Stomach (tissue), 9 donors: Measurements from ENCODE around the gene ST6GALNAC6. TPM values are rescaled to one million over a fixed set of nuclear protein-coding genes. Genes with fewer than 3 reads are reported as not detected.

Experiments used
- DNase-seq, 2 donors: peaks; one replicate each; pipeline versions ENCODE4 v3.0.0 to v3.0.0-alpha.2; 2013 to 2019
- H3K27ac ChIP-seq, 5 donors: fragments of 200-600 bp in 4 of 5; sonication (generic) in 4 of 5; one replicate each; pipeline ENCODE4 v1.5.1; 2013 to 2019; ENCODE audit warnings: mild to moderate bottlenecking in 1 of 5, moderate library complexity in 1 of 5
- H3K27me3 ChIP-seq, 3 donors: fragments of 200-600 bp; sonication (generic); one replicate each; pipeline ENCODE4 v1.5.1; 2017 to 2019; ENCODE audit warnings: mixed run types in 1 of 3
- H3K36me3 ChIP-seq, 4 donors: fragments of 200-600 bp; sonication (generic); 1 replicate in 3 of 4; 2 replicates in 1 of 4; pipeline ENCODE4 v1.5.1; 2016 to 2019
- H3K4me1 ChIP-seq, 4 donors: fragments of 200-600 bp; sonication (generic); one replicate each; pipeline ENCODE4 v1.5.1; 2016 to 2019
- H3K4me3 ChIP-seq, 4 donors: fragments of 200-600 bp; sonication (generic) in 3 of 4; one replicate each; pipeline ENCODE4 v1.5.1; 2016 to 2019; ENCODE audit warnings: mild to moderate bottlenecking in 1 of 4
- H3K9me3 ChIP-seq, 4 donors: fragments of 200-600 bp; sonication (generic); one replicate each; pipeline ENCODE4 v1.5.1; 2016 to 2019
- EP300 ChIP-seq: sonication (generic); formaldehyde crosslinking; IDR thresholded peaks from one replicate; pipeline ENCODE4 v1.6.1; 2017; ENCODE audit warnings: antibody characterized with exemption
- POLR2A ChIP-seq, 4 donors: fragments of 450-650 bp; IDR thresholded peaks; one replicate each; pipeline ENCODE4 v1.6.1; 2016; ENCODE audit warnings: antibody characterized with exemption in 4 of 4, control low read depth in 2 of 4, mild to moderate bottlenecking in 1 of 4, moderate library complexity in 1 of 4
- POLR2AphosphoS5 ChIP-seq, 3 donors: sonication (generic); formaldehyde crosslinking; IDR thresholded peaks; one replicate each; pipeline ENCODE4 v1.6.1; 2016; ENCODE audit warnings: antibody characterized with exemption in 3 of 3
- WGBS, 5 donors: extraction: QIAGEN DNeasy Blood & Tissue Kit in 3 of 5; methylation state at CpG; one replicate each; pipeline versions ENCODE4 v1.1.5 to v1.1.7; 2013 to 2018; 5-methylcytosine and 5-hydroxymethylcytosine counted together
- intact Hi-C: fragments of 100-400 bp; cut with DNase I; formaldehyde crosslinking; loops from one replicate; pipeline ENCODE4 v1.15.1; 2023; ENCODE audit warnings: low total_unique reads
- polyA plus RNA-seq, 3 donors: library from polyadenylated mRNA; stranded (reverse); fragments of 200-250 nt; gene quantifications; one replicate each; pipeline ENCODE4 v1.2.3, GENCODE V29; 2013
- total RNA-seq, 5 donors: library from RNA; depleted of rRNA; stranded (reverse); fragments of >200 nt; gene quantifications; one replicate each; pipeline versions ENCODE4 v1.1.0 to v1.2.3, GENCODE V29; 2014 to 2016
- TF ChIP-seq, protein P1 (sequence below), 7 experiments: fragments of 450-650 bp in 4 of 7; fragments of 200-600 bp in 3 of 7; sonication (generic) in 3 of 7; IDR thresholded peaks; one replicate each; pipeline ENCODE4 v1.5.1; 2016 to 2019; ENCODE audit warnings: antibody characterized with exemption in 7 of 7, control low read depth in 2 of 7, mild to moderate bottlenecking in 1 of 7
- donor health status: healthy with polysubstance abuse.
- donor health status: Bipolar disorder and iron deficiency.
- donor health status: healthy.

The ST6GALNAC6 gene
- total and polyA plus RNA-seq, 8 donors, result 18.0 to 145 (median 53.0) TPM

DNA sequence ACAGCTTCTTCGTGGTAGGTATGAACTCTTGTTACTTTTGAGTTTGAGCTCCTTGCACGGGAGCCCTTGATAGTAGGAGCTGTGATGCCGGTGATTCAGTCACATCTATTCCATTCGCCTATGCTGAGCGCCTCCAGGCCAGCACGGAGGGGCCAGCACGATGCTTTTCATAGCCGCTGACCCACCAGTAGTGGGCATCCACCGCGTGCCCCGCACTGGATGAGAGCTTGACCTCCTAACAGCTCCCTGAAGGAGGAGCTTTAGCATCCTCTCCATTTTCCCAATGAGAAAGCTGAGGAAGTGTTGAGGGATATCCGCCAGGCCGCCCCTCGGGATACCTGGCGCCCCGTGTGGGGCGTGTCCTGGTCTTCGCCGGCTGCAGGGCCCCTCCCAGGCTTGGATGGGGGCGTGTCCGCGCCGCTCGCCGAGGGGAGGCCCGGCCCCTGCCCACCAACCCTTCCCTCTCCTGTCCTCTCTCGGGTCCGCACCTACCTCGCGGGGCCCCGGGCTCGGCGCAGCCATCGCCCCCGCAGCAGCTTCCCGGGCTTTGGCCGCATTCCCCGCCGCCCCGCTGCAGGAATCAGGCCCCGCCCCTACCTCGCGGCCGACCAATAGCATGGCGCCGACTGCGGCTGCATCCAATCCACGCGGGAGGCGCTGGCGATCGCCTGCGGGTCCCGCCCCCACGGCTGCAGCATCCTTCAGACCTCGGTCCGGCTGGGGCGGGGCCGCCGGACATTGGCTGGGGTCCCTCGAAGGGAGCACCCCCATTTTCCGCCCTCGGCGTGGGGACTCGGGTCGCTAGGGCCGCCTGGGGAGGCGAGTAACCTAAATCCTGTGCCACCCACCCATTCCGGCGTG is 31.1 kb upstream of the ST6GALNAC6 start, which contains the start of gene PIP5KL1:
Gene PIP5KL1 (minus strand): TSS at position 547 of the 861 bp plus-strand sequence. CDS start 25 bp downstream, at position 522.
- Histone ChIP-seq H3K27me3 (peaks cover 0 to 54% (median 20%) of the 10 kb centered on the region in 3 donors), H3K27ac (peak within 1 kb of the TSS in 3 of 5 donors; percentile 7 to 41 (median 8)), H3K4me1 (peaks cover 37 to 54% (median 44%) of the 10 kb centered on the region in 4 donors)

DNA sequence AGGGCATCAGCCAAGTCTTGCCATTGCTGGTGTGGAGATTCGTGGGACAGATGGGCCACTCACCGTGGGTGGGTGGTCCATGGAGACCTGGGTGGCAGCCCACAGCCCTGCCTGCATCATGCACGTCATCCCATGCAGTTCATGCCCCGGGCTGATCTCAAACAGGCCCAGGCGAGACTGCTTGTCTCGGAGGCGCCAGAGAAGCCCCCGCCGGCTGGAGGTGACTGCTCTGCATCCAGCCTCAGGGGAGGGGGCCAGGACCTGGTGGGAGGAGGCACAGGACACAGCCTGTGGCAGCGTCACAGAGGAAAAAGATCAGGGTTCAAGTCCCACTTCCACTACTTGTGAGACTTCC is 30.2 kb upstream of the ST6GALNAC6 start:
- intact Hi-C loops, result no loop called here
- H3K27me3 ChIP-seq, result peaks cover 0 to 63% (median 20%) of the 10 kb centered on the region in 3 donors
- H3K4me1 ChIP-seq, result peaks cover 35 to 46% (median 40%) of the 10 kb centered on the region in 4 donors
- DNase-seq, result no peak
- H3K27ac ChIP-seq, result no peak overlapping the region
- no peaks in the 10 kb centered on the region for H3K9me3 ChIP-seq
- TF ChIP-seq POLR2A (IDR thresholded peaks at IDR 0.05), result no peak
- TF ChIP-seq, protein P1, sequence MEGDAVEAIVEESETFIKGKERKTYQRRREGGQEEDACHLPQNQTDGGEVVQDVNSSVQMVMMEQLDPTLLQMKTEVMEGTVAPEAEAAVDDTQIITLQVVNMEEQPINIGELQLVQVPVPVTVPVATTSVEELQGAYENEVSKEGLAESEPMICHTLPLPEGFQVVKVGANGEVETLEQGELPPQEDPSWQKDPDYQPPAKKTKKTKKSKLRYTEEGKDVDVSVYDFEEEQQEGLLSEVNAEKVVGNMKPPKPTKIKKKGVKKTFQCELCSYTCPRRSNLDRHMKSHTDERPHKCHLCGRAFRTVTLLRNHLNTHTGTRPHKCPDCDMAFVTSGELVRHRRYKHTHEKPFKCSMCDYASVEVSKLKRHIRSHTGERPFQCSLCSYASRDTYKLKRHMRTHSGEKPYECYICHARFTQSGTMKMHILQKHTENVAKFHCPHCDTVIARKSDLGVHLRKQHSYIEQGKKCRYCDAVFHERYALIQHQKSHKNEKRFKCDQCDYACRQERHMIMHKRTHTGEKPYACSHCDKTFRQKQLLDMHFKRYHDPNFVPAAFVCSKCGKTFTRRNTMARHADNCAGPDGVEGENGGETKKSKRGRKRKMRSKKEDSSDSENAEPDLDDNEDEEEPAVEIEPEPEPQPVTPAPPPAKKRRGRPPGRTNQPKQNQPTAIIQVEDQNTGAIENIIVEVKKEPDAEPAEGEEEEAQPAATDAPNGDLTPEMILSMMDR (IDR thresholded peaks at IDR 0.05), result no peak
- no peak overlapping the region for H3K4me3 ChIP-seq
- peaks cover 0 to 6% (median 3%) of the 10 kb centered on the region in 4 donors for H3K36me3 ChIP-seq
- 70 to 89% (median 74%) methylated on average over 6 to 10 of the region's 10 CpGs for WGBS, 5 donors

More for the DNA sequence above, 31.1 kb upstream of the ST6GALNAC6 start, which contains the start of gene PIP5KL1:
- DNase-seq, result peak; percentile 86 to 95
- Histone ChIP-seq H3K4me3 (peak within 1 kb of the TSS; percentile 43 to 64 (median 55)), H3K36me3 (peaks cover 0 to 14% (median 12%) of the 10 kb centered on the region in 4 donors), H3K9me3 (no peaks in the 10 kb centered on the region)
- TF ChIP-seq, protein P1 (IDR thresholded peaks at IDR 0.05), result no peak
- TF ChIP-seq EP300, result no peak
- TF ChIP-seq POLR2AphosphoS5 (IDR thresholded peaks at IDR 0.05), result peak in 1 of 3 donors; percentile 70
- TF ChIP-seq POLR2A (IDR thresholded peaks at IDR 0.05), result no peak
- 2% methylated on average over 33 to 70 of the region's 70 CpGs for WGBS, 5 donors
- intact Hi-C loops, result no loop called here

DNA sequence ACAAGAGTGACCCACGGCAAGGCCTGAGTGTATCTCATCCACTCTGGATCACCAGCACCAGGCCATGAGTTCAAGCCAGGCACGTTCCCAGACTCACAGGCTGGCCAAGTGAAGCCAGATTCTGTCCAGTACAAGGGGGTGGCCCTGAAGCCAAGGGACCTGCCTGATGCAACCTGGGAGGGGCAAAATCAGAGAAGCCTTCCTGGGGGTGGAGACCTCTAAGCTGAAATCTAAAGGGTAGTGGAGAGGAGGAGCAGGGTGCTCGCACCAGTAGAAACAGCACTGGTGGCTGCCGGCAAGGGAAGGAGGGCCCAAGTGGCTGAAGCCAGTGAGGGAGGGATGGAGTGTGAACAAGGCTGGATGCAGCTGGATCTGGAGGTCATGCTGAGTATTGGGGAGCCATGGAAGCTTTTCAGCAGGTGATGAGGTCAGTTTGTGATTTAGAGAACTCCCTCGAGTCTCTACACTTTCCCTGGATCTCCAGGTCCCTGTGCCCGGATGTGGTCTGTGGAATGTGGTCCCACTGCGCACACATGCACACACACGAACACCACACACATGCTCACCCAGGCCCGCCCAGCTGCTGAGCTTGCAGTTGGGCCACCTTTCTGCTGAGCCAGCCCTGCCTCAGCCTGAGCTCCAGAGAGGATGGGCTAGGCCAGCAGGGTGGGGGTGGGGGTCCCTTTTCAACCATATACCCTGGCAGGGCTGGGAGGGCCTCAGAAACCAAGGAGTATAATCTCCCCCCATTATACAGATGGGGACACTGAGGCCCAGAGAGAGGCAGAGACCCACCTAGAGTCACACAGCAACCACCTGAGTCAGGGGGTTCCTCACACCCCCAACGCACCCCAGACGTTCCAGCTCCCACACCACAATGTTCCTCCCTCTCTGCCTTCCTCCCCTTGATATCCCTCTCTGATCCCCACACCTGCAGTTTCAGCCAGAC is 29.5 kb upstream of the ST6GALNAC6 start:
- peaks cover 35 to 45% (median 40%) of the 10 kb centered on the region in 4 donors for H3K4me1 ChIP-seq
- no peak overlapping the region for H3K27ac ChIP-seq
- no peak for TF ChIP-seq EP300
- no peak for TF ChIP-seq POLR2A (IDR thresholded peaks at IDR 0.05)
- TF ChIP-seq POLR2AphosphoS5 (IDR thresholded peaks at IDR 0.05), result no peak
- TF ChIP-seq, protein P1 (IDR thresholded peaks at IDR 0.05), result no peak
- intact Hi-C loops, result no loop called here
- no peaks in the 10 kb centered on the region for H3K9me3 ChIP-seq
- no peak overlapping the region for H3K4me3 ChIP-seq
- H3K27me3 ChIP-seq, result peaks cover 0 to 67% (median 20%) of the 10 kb centered on the region in 3 donors
- DNase-seq, result no peak
- WGBS, 5 donors, result 64 to 69% (median 67%) methylated on average over 11 of the region's 11 CpGs
- no peaks in the 10 kb centered on the region for H3K36me3 ChIP-seq
